Measurements from ENCODE around the gene TASOR2.

The TASOR2 gene

GRCh38 chr10:5731559-5731958, 46.9 kb downstream of the TASOR2 start:
- H3K9me3 ChIP-seq (ENCODE audit: low read depth, low read length): no peaks in the 10 kb centered on the region
- peaks cover 10% of the 10 kb centered on the region; the same call in 1 of the 2 replicates for H3K36me3 ChIP-seq (ENCODE audit: insufficient read depth, low read length)
- DNase-seq (ENCODE audit: low read depth, low spot score): no peak
- H3K9ac ChIP-seq (ENCODE audit: insufficient read length): no peak overlapping the region
- no peak for TF ChIP-seq FOXP2 (optimal IDR thresholded peaks at IDR 0.05; ENCODE audit: control extremely low read depth, extremely low read length, insufficient read depth)
- no peak for TF ChIP-seq EZH2 (IDR thresholded peaks at IDR 0.05)
- TF ChIP-seq POLR2AphosphoS5 (IDR thresholded peaks at IDR 0.05; ENCODE audit: borderline replicate concordance, low read depth, low read length): no peak
- H3K27ac ChIP-seq: no peak overlapping the region
- H3K4me3 ChIP-seq: no peak overlapping the region

DNA sequence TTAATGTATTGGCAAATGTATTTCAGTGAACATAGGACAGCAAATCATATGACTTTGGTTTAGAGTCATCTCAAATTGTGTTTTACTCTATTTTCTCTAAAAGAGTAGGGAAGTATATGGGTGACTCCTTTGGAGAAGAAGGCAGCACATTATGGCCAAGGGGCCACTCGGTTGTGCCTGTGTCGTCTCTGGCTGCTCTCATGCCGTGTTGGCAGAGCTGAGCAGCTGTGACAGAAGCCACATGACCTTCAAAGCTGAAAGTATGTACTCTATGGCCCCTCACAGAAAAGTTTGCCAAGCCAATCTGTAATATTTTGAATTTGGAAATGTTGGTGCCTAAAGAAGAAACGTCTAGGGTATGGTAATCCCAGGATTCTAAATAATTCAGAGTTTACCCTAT, 47.5 kb downstream of the TASOR2 start:
- no peak overlapping the region for H3K9ac ChIP-seq (ENCODE audit: insufficient read length)
- no peak for TF ChIP-seq EZH2 (IDR thresholded peaks at IDR 0.05)
- TF ChIP-seq POLR2AphosphoS5 (IDR thresholded peaks at IDR 0.05; ENCODE audit: borderline replicate concordance, low read depth, low read length): no peak
- TF ChIP-seq FOXP2 (optimal IDR thresholded peaks at IDR 0.05; ENCODE audit: control extremely low read depth, extremely low read length, insufficient read depth): no peak
- no peaks in the 10 kb centered on the region for H3K9me3 ChIP-seq (ENCODE audit: low read depth, low read length)
- no peak overlapping the region for H3K4me3 ChIP-seq
- H3K27ac ChIP-seq: no peak overlapping the region
- no peak for DNase-seq (ENCODE audit: low read depth, low spot score)
- H3K36me3 ChIP-seq (ENCODE audit: insufficient read depth, low read length): peaks cover 9% of the 10 kb centered on the region; the same call in 1 of the 2 replicates
